ENCODE measurements around the gene RAB3C. TPM values are rescaled to one million over a fixed set of nuclear protein-coding genes. Genes with fewer than 3 reads are reported as not detected.
A peak's percentile ranks its signal among the peaks of the same experiment; 100 is the strongest.
"Not testable (repeated sequence)": the region's sequence is repeated elsewhere in the genome, so short reads cannot be mapped to it uniquely, and the experiment has no call there.

The RAB3C gene
- total and polyA plus RNA-seq, 9 donors = 0.07 to 0.69 (median 0.21) TPM

DNA sequence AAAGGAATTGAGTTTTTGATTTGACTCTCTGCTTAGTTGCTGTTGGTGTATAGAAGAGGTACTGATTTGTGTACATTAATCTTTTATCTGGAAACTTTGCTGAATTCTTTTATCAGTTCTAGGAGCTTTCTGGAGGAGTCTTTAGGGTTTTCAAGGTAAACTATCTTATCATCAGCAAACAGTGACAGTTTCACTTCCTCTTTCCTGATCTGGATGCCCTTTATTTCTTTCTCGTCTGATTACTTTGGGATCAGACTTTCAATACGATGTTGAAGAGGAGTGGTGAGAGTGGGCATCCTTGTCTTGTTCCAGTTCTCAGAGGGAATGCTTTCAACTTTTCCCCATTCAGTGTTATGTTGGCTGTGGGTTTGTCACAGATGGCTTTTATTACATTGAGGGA is 17.7 kb downstream of the RAB3C start:
- not testable (repeated sequence) for H3K4me1 ChIP-seq (ENCODE audit: control insufficient read depth, insufficient read depth, low read length); H3K9me3 ChIP-seq (replicated peaks; ENCODE audit: control insufficient read depth, low read depth, low read length); H3K4me3 ChIP-seq (ENCODE audit: low read length); H3K36me3 ChIP-seq (ENCODE audit: control insufficient read depth, insufficient read depth, low read length); DNase-seq; H3K27me3 ChIP-seq (ENCODE audit: control insufficient read depth, insufficient read depth, low read length); H3K27ac ChIP-seq (ENCODE audit: low read length)
- no CpG with 5 or more reads among the region's 2 CpGs for WGBS (ENCODE audit: insufficient coverage)

DNA sequence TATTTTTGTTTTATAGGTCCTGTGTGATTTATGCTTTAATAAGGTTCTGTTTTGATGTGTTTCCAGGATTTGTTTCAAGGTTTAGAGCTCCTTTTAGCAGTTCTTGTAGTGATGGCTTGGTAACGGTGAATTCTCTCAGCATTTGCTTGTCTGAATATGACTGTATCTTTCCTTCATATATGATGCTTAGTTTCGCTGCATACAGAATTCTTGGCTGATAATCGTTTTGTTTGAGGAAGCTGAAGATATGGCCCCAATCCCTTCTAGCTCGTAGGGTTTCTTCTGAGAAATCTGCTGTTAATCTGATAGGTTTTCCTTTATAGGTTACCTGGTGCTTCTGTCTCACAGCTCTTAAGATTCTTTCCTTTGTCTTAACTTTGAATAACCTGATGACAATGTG is 20.0 kb downstream of the RAB3C start:
- H3K4me3 ChIP-seq (ENCODE audit: low read length); H3K4me1 ChIP-seq (ENCODE audit: control insufficient read depth, insufficient read depth, low read length); H3K27me3 ChIP-seq (ENCODE audit: control insufficient read depth, insufficient read depth, low read length); H3K9me3 ChIP-seq (replicated peaks; ENCODE audit: control insufficient read depth, low read depth, low read length); H3K36me3 ChIP-seq (ENCODE audit: control insufficient read depth, insufficient read depth, low read length); DNase-seq; H3K27ac ChIP-seq (ENCODE audit: low read length): not testable (repeated sequence)
- no CpG with 5 or more reads among the region's 4 CpGs for WGBS (ENCODE audit: insufficient coverage)

DNA sequence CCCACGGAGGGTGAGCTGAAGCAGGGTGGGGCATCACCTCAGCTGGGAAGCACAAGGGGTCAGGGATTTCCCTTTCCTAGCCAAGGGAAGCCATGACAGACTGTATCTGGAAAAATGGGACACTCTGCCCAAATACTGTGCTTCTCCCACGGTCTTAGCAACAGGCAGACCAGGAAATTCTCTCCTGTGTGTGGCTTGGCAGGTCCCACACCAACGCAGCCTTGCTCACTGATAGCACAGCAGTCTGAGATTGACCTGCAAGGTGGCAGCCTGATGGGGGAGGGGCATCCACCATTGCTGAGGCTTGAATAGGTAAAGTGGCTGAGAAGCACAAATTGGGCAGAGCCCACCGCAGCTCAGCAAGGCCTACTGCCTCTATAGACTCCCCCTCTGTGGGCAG is 23.2 kb downstream of the RAB3C start:
- no peak overlapping the region for H3K4me3 ChIP-seq (ENCODE audit: low read length)
- no peak overlapping the region for H3K27ac ChIP-seq (ENCODE audit: low read length)
- 67% methylated on average over 3 of the region's 4 CpGs for WGBS (ENCODE audit: insufficient coverage)
- DNase-seq = no peak
- H3K36me3 ChIP-seq (ENCODE audit: control insufficient read depth, insufficient read depth, low read length) = no peaks in the 10 kb centered on the region
- no peaks in the 10 kb centered on the region for H3K9me3 ChIP-seq (replicated peaks; ENCODE audit: control insufficient read depth, low read depth, low read length)
- no peaks in the 10 kb centered on the region for H3K4me1 ChIP-seq (ENCODE audit: control insufficient read depth, insufficient read depth, low read length)
- H3K27me3 ChIP-seq (ENCODE audit: control insufficient read depth, insufficient read depth, low read length) = no peaks in the 10 kb centered on the region

DNA sequence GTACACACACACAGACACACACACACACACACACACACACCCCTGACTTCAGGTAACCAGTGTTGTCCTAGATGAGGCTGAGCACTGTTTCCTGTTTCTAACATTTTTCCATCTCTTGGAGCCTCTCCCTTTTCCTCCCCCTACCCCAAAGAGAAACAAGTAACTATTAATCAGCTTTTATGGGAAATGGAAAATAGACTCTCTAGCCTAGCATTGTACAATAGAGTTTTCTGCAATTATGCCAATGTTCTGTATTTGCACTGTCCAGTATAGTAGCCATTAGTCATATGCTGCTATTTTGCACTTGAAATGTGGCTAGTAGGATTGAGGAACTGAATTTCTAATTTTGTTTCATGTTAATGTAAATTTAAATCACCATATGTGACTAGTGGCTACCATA is 33.1 kb downstream of the RAB3C start:
- Histone ChIP-seq H3K4me1 (ENCODE audit: control insufficient read depth, insufficient read depth, low read length) (no peaks in the 10 kb centered on the region), H3K36me3 (ENCODE audit: control insufficient read depth, insufficient read depth, low read length) (no peaks in the 10 kb centered on the region), H3K9me3 (replicated peaks; ENCODE audit: control insufficient read depth, low read depth, low read length) (no peaks in the 10 kb centered on the region), H3K27ac (ENCODE audit: low read length) (no peak overlapping the region), H3K27me3 (ENCODE audit: control insufficient read depth, insufficient read depth, low read length) (no peaks in the 10 kb centered on the region), H3K4me3 (ENCODE audit: low read length) (no peak overlapping the region)
- no peak for DNase-seq

DNA sequence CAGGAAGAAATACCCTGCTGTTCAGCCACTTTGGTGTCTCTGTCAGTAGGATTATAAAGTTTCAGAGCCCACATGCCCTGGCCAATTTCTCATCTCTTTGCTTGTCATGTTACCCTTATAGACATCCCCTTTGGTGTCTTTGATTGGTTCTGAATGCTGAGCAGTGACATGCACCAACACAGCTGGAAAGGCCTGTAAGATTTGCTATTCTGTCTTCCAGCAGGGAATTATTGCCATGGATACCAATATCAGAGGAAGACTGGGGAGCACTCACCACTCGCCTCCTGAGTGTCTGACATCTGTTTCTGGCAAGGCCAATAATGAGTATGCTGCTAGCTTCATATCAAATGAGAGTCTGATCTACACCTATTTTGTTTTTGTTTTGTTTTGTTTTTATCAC is 34.4 kb downstream of the RAB3C start:
- H3K4me3 ChIP-seq (ENCODE audit: low read length) = no peak overlapping the region
- no CpG with 5 or more reads among the region's 1 CpG for WGBS (ENCODE audit: insufficient coverage)
- no peaks in the 10 kb centered on the region for H3K4me1 ChIP-seq (ENCODE audit: control insufficient read depth, insufficient read depth, low read length)
- no peaks in the 10 kb centered on the region for H3K27me3 ChIP-seq (ENCODE audit: control insufficient read depth, insufficient read depth, low read length)
- no peaks in the 10 kb centered on the region for H3K36me3 ChIP-seq (ENCODE audit: control insufficient read depth, insufficient read depth, low read length)
- no peak overlapping the region for H3K27ac ChIP-seq (ENCODE audit: low read length)
- no peaks in the 10 kb centered on the region for H3K9me3 ChIP-seq (replicated peaks; ENCODE audit: control insufficient read depth, low read depth, low read length)
- no peak for DNase-seq

DNA sequence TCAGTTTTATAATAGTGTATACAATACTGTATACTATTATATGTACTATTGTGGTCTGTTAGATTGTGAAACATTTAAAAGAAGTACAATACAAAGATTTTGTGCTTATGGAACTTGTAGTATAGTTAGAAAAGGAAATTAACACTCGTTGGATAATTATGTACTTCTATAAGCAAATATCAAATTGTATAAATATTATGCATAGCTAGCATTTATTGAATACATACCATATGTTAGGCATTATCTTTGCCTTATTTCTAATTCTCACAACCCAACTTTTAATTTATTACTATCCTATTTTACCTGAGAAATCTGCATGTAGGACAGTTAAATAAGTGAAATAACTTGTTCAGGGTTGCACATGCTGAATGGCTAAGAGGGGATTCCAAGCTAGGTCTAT is 37.5 kb downstream of the RAB3C start:
- Histone ChIP-seq H3K9me3 (replicated peaks; ENCODE audit: control insufficient read depth, low read depth, low read length) (no peaks in the 10 kb centered on the region), H3K36me3 (ENCODE audit: control insufficient read depth, insufficient read depth, low read length) (no peaks in the 10 kb centered on the region), H3K27ac (ENCODE audit: low read length) (no peak overlapping the region), H3K4me3 (ENCODE audit: low read length) (no peak overlapping the region), H3K4me1 (ENCODE audit: control insufficient read depth, insufficient read depth, low read length) (no peaks in the 10 kb centered on the region), H3K27me3 (ENCODE audit: control insufficient read depth, insufficient read depth, low read length) (no peaks in the 10 kb centered on the region)
- no peak for DNase-seq
- no CpG with 5 or more reads among the region's 1 CpG for WGBS (ENCODE audit: insufficient coverage)

DNA sequence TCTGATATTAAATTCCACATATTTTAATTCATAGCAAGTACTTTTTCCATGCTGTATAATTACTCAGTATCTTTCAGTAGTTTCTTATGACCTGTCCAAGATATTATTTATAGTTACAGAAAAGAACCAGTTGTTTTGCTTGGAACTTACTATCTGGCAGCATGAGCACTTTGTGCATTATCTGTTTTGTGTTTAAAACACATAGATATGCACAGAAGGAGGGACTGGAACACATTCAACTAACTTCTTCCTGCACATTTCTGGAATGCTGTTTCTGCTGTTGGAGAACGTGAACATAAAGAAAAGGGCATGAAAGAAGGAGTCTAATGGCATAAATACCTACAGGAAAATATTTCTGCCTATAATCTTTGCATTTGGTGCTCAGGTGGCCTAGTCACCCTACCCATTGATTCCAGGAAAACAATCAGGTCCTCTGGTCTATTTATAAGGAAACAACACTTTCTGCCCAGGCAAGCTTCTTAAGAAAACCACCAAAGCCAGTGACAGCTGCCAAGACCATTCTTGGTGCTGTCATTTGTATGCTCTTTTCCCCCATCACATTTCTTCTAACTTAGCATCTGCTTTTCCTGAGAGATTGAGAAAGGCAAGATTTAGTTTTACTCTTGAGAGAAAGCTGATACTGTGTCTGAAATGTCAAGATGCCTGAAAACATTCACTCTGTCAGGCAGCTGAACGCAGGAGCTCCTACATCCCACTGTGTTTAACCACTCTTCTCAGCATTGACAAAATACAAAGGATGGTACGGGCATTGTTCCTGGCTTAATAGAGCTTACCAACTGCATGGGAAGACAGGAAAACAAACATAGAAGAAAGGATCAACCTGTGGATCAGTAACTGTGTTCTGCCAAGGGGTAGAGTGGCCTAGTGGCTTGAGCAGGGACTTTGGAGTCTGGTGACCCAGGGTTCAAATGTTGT is 40.3 kb downstream of the RAB3C start:
- no peak overlapping the region for H3K4me3 ChIP-seq (ENCODE audit: low read length)
- DNase-seq = peak; percentile 31
- H3K27ac ChIP-seq (ENCODE audit: low read length) = no peak overlapping the region
- no CpG with 5 or more reads among the region's 3 CpGs for WGBS (ENCODE audit: insufficient coverage)
- H3K9me3 ChIP-seq (replicated peaks; ENCODE audit: control insufficient read depth, low read depth, low read length) = no peaks in the 10 kb centered on the region
- H3K36me3 ChIP-seq (ENCODE audit: control insufficient read depth, insufficient read depth, low read length) = no peaks in the 10 kb centered on the region
- H3K4me1 ChIP-seq (ENCODE audit: control insufficient read depth, insufficient read depth, low read length) = no peaks in the 10 kb centered on the region
- H3K27me3 ChIP-seq (ENCODE audit: control insufficient read depth, insufficient read depth, low read length) = no peaks in the 10 kb centered on the region

DNA sequence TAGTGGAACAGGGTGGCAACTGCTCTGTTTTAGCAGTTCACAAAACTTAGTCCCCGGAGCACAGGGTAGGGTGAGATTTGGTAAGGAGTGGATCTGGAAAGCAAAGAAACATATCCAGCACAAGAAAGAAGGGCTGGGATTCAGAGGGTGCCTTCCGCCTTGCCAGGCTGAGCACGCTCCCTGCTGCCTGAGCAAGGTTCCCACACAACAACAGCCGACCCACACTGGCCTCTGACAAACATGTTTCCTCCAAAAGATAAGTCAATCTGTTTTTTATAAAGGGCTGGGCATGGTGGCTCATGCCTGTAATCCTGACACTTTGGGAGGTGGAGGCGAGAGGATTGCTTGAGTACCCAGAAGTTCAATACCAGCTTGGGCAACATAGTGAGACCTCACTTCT is 45.8 kb downstream of the RAB3C start:
- Histone ChIP-seq H3K4me1 (ENCODE audit: control insufficient read depth, insufficient read depth, low read length) (no peaks in the 10 kb centered on the region), H3K4me3 (ENCODE audit: low read length) (no peak overlapping the region), H3K9me3 (replicated peaks; ENCODE audit: control insufficient read depth, low read depth, low read length) (no peaks in the 10 kb centered on the region), H3K27me3 (ENCODE audit: control insufficient read depth, insufficient read depth, low read length) (no peaks in the 10 kb centered on the region), H3K27ac (ENCODE audit: low read length) (no peak overlapping the region), H3K36me3 (ENCODE audit: control insufficient read depth, insufficient read depth, low read length) (no peaks in the 10 kb centered on the region)
- no CpG with 5 or more reads among the region's 5 CpGs for WGBS (ENCODE audit: insufficient coverage)
- no peak for DNase-seq

DNA sequence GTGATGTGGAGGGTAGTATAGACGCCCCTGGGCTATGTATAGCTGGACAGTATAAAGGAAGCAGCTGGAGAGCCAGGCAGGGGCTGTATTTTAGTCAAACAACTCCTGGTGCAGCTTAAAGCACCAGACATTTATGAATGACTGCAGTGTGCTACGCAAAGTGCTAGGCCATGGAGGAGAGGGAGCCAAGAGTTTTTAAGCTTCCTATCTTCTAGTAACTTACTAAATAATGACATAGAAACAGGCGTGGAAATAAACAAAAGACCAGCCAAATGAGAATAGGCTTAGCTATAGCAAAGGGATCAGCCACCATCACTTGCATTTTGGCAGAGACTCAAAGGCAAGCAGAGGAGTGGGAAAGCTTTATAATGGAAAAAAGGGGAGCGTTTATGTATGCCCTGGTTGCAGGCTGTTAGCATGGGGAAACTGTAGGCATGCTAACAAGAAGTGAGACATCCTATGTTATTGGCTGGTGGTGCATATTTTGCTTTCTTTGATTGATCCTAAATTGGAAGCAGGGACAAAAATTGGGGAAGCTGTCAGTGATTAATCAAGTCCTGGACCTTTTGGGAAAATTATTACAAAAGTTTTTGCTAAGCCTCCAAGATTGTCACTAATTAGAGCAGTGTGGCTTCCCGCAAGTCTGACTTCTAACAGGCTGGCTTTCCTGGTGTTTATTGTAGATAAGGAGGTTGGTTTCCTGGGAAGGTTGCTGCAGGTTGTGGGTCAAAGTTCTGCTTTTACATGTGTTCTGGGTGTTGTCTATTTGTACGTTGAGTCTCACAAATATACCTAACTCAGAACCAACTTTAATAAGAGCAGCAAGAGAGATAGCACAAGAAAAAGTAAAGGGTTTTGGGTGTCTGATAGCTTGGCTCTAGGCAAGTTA is 46.6 kb downstream of the RAB3C start:
- Histone ChIP-seq H3K9me3 (replicated peaks; ENCODE audit: control insufficient read depth, low read depth, low read length) (no peaks in the 10 kb centered on the region), H3K27me3 (ENCODE audit: control insufficient read depth, insufficient read depth, low read length) (no peaks in the 10 kb centered on the region), H3K36me3 (ENCODE audit: control insufficient read depth, insufficient read depth, low read length) (no peaks in the 10 kb centered on the region), H3K4me1 (ENCODE audit: control insufficient read depth, insufficient read depth, low read length) (no peaks in the 10 kb centered on the region), H3K4me3 (ENCODE audit: low read length) (no peak overlapping the region), H3K27ac (ENCODE audit: low read length) (peak overlapping the region; percentile 29)
- peak; percentile 45 for DNase-seq
- WGBS (ENCODE audit: insufficient coverage) = 10% methylated on average over 2 of the region's 6 CpGs

DNA sequence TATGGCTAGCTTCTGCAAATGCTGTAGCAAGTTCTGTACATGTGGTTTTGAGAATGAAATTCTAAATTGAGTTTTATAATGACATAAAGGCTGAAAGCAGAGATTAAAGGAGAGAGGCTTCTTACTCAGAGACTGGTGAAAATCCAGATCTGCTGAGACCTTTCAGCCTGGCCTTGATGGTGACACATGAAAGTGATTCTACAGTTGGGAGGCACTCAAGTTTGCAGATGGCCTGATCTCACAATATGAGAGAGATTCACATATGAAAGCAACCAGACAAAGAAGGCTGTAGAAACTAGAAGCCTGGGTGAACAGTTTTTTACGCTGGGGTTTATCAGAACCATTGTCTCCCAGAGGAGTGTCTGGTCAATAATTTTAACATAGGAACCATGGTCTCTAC is 49.0 kb downstream of the RAB3C start:
- no peak for DNase-seq
- Histone ChIP-seq H3K27me3 (ENCODE audit: control insufficient read depth, insufficient read depth, low read length) (no peaks in the 10 kb centered on the region), H3K36me3 (ENCODE audit: control insufficient read depth, insufficient read depth, low read length) (no peaks in the 10 kb centered on the region), H3K4me1 (ENCODE audit: control insufficient read depth, insufficient read depth, low read length) (no peaks in the 10 kb centered on the region), H3K9me3 (replicated peaks; ENCODE audit: control insufficient read depth, low read depth, low read length) (no peaks in the 10 kb centered on the region), H3K27ac (ENCODE audit: low read length) (no peak overlapping the region), H3K4me3 (ENCODE audit: low read length) (no peak overlapping the region)
- WGBS (ENCODE audit: insufficient coverage) = 78% methylated on average over 1 of the region's 1 CpG

All from muscle of leg (tissue), 11 donors.